SU-DHL-6 (cell line): Measurements from ENCODE around the gene PXYLP1.
"Not testable (repeated sequence)": the region's sequence is repeated elsewhere in the genome, so short reads cannot be mapped to it uniquely, and the experiment has no call there.

Experiments used
- H2AFZ ChIP-seq: fragments of 200-600 bp; sonication (generic); 2 replicates; pipeline ENCODE4 v1.6.1; 2014; ENCODE audit warnings: low read depth, mild to moderate bottlenecking, moderate library complexity, mixed read lengths, antibody characterized with exemption, low read length; ENCODE audit not compliant: severe bottlenecking
- H3F3A ChIP-seq: fragments of 200-600 bp; shearing (Covaris generic); 2 replicates; pipeline ENCODE4 v1.6.0; 2016; ENCODE audit warnings: antibody characterized with exemption, mild to moderate bottlenecking; ENCODE audit not compliant: insufficient read depth
- H3K27ac ChIP-seq: fragments of 200-600 bp; sonication (generic); 2 replicates; pipeline ENCODE4 v1.5.1; 2016; ENCODE audit warnings: low read depth, mild to moderate bottlenecking, low read length, moderate library complexity, mixed read lengths
- H3K27me3 ChIP-seq: fragments of 200-600 bp; sonication (generic), shearing (Covaris generic); 2 replicates; pipeline ENCODE4 v1.6.0; 2014; ENCODE audit warnings: mild to moderate bottlenecking, low read length
- H3K36me3 ChIP-seq: fragments of 200-600 bp; sonication (generic); 2 replicates; pipeline ENCODE4 v1.6.1; 2014; ENCODE audit warnings: mild to moderate bottlenecking, low read length, mixed read lengths
- H3K4me2 ChIP-seq: fragments of 300-600, 200-600 bp; shearing (Covaris generic), sonication (generic); 2 replicates; pipeline ENCODE4 v1.6.0; 2014; ENCODE audit warnings: low read length, low read depth, mild to moderate bottlenecking; ENCODE audit not compliant: poor library complexity, severe bottlenecking
- H3K4me3 ChIP-seq: fragments of 200-600 bp; sonication (generic); 2 replicates; pipeline ENCODE4 v1.5.1; 2014; ENCODE audit warnings: antibody characterized with exemption, low read length, mild to moderate bottlenecking, mixed read lengths; ENCODE audit not compliant: insufficient read depth, poor library complexity, severe bottlenecking
- H3K79me2 ChIP-seq: fragments of 200-600 bp; sonication (generic); 2 replicates; pipeline ENCODE4 v1.6.1; 2014; ENCODE audit warnings: mild to moderate bottlenecking, low read length, moderate library complexity; ENCODE audit not compliant: insufficient read depth
- H3K9ac ChIP-seq: fragments of 200-600 bp; sonication (generic); 2 replicates; pipeline ENCODE4 v1.7.0; 2014; ENCODE audit warnings: mild to moderate bottlenecking, low read length
- H3K9me2 ChIP-seq: fragments of 200-600 bp; sonication (generic); replicated peaks from 2 replicates; pipeline ENCODE4 v1.6.1; 2014; ENCODE audit warnings: low read length; ENCODE audit not compliant: insufficient read depth
- H3K9me3 ChIP-seq: fragments of 200-600 bp; sonication (generic); 2 replicates; pipeline ENCODE4 v1.6.1; 2014; ENCODE audit warnings: low read length, mixed read lengths; ENCODE audit not compliant: insufficient read depth
- H4K20me1 ChIP-seq: fragments of 200-600 bp; sonication (generic); 2 replicates; pipeline ENCODE4 v1.6.1; 2014; ENCODE audit warnings: low read depth, mild to moderate bottlenecking, antibody characterized with exemption, low read length, moderate library complexity, mixed read lengths
- CTCF ChIP-seq: fragments of 200-600 bp; sonication (generic); IDR thresholded peaks from one replicate; pipeline ENCODE4 v1.5.1; 2017; ENCODE audit warnings: antibody characterized with exemption, mild to moderate bottlenecking, low read length, moderate library complexity; ENCODE audit not compliant: insufficient read depth, poor library complexity, severe bottlenecking
- EZH2phosphoT487 ChIP-seq: fragments of 200-600 bp; sonication (generic), shearing (Covaris generic); conservative IDR thresholded peaks from 2 replicates; pipeline ENCODE4 v1.6.1; 2018; ENCODE audit warnings: mild to moderate bottlenecking, antibody characterized with exemption, low read length, moderate library complexity, mixed read lengths

Gene PXYLP1

GRCh38 chr3:141201122-141201521, 30.5 kb upstream of the PXYLP1 start:
- Histone ChIP-seq H3K4me2 (no peak overlapping the region), H3K79me2 (no peaks in the 10 kb centered on the region), H3K36me3 (no peaks in the 10 kb centered on the region), H3K9me2 (no peaks in the 10 kb centered on the region), H3K27me3 (no peaks in the 10 kb centered on the region), H3K9ac (no peak overlapping the region), H4K20me1 (no peaks in the 10 kb centered on the region), H3K27ac (no peak overlapping the region), H3F3A (no peaks in the 10 kb centered on the region), H3K9me3 (no peaks in the 10 kb centered on the region), H2AFZ (no peak overlapping the region), H3K4me3 (no peak overlapping the region)
- TF ChIP-seq CTCF = no peak

GRCh38 chr3:141202682-141203081, 28.9 kb upstream of the PXYLP1 start:
- TF ChIP-seq EZH2phosphoT487 = no peak
- no peaks in the 10 kb centered on the region for H3K9me2 ChIP-seq
- no peaks in the 10 kb centered on the region for H3K9me3 ChIP-seq

GRCh38 chr3:141203866-141204265, 27.8 kb upstream of the PXYLP1 start:
- H3K4me3 ChIP-seq = no peak overlapping the region
- no peaks in the 10 kb centered on the region for H3K9me3 ChIP-seq
- H3K36me3 ChIP-seq = no peaks in the 10 kb centered on the region
- no peaks in the 10 kb centered on the region for H3F3A ChIP-seq
- H3K79me2 ChIP-seq = no peaks in the 10 kb centered on the region
- no peak overlapping the region for H3K4me2 ChIP-seq
- H3K9ac ChIP-seq = no peak overlapping the region
- no peaks in the 10 kb centered on the region for H3K27me3 ChIP-seq
- H2AFZ ChIP-seq = no peak overlapping the region
- no peak overlapping the region for H3K27ac ChIP-seq
- TF ChIP-seq CTCF (no peak), EZH2phosphoT487 (no peak)
- no peaks in the 10 kb centered on the region for H3K9me2 ChIP-seq
- no peaks in the 10 kb centered on the region for H4K20me1 ChIP-seq

More at GRCh38 chr3:141202682-141203081, 28.9 kb upstream of the PXYLP1 start:
- Histone ChIP-seq H3K9ac (no peak overlapping the region), H3K79me2 (no peaks in the 10 kb centered on the region), H3K27me3 (no peaks in the 10 kb centered on the region), H3K27ac (no peak overlapping the region), H3K4me2 (no peak overlapping the region), H3K36me3 (no peaks in the 10 kb centered on the region), H3K4me3 (no peak overlapping the region), H3F3A (no peaks in the 10 kb centered on the region), H4K20me1 (no peaks in the 10 kb centered on the region), H2AFZ (no peak overlapping the region)

- Histone ChIP-seq H3K9ac (no peak overlapping the region), H3K9me3 (no peaks in the 10 kb centered on the region), H3K27me3 (no peaks in the 10 kb centered on the region), H3K36me3 (no peaks in the 10 kb centered on the region), H4K20me1 (no peaks in the 10 kb centered on the region), H3K27ac (no peak overlapping the region), H3K4me2 (no peak overlapping the region), H3K9me2 (no peaks in the 10 kb centered on the region), H3K4me3 (no peak overlapping the region), H3F3A (no peaks in the 10 kb centered on the region), H3K79me2 (no peaks in the 10 kb centered on the region), H2AFZ (no peak overlapping the region)
- no peak for TF ChIP-seq CTCF
- TF ChIP-seq EZH2phosphoT487 = no peak
These were observed 27.3 kb upstream of the PXYLP1 start for GRCh38 chr3:141204343-141204742.

- H3K9ac ChIP-seq, H3K27ac ChIP-seq, H3K4me2 ChIP-seq, H2AFZ ChIP-seq, H3K4me3 ChIP-seq, H3K9me3 ChIP-seq, H3K27me3 ChIP-seq, H3F3A ChIP-seq, H4K20me1 ChIP-seq, H3K36me3 ChIP-seq, H3K79me2 ChIP-seq, H3K9me2 ChIP-seq: not testable (repeated sequence)
These were observed 20.3 kb upstream of the PXYLP1 start for GRCh38 chr3:141211306-141211705.
